Fibroblast of pulmonary artery (primary cell): Measurements from ENCODE around the gene PPP1R14D.
A peak's percentile ranks its signal among the peaks of the same experiment; 100 is the strongest.

ENCODE experiments used
- DNase-seq: peaks from one replicate; pipeline ENCODE4 v3.0.0-alpha.2; 2010; ENCODE audit warnings: low read depth
- H3K4me3 ChIP-seq: replicated peaks from 2 replicates; pipeline ENCODE4 v1.5.1; 2011; ENCODE audit warnings: low read depth, mild to moderate bottlenecking, control low read depth, low read length, moderate library complexity
- TF ChIP-seq, protein P1 (sequence below): IDR thresholded peaks from 2 replicates; pipeline ENCODE4 v1.5.1; 2011; ENCODE audit warnings: mild to moderate bottlenecking, control low read depth, low read length, inconsistent platforms; ENCODE audit errors: missing control alignments

PPP1R14D gene

DNA sequence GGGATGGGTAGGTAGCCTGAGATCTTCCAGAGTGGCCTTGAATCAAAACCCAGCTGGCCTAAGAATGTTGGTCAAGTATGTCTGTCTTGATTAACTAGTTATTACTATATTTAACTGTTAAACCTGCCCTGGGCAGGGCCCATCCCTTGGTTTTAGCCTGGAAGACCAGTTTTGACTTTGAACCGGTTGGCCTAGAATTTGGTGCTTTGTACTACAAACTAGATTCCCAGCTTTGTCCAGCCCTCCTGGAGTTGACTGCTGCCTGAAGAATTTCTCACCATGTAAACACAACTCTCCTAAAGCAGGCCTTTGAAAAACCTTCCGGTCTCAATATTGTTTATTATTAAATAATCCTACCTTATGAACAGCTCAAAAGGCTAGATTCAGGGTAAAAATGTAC, 42.7 kb downstream of the PPP1R14D start:
- H3K4me3 ChIP-seq = no peak overlapping the region
- TF ChIP-seq, protein P1, sequence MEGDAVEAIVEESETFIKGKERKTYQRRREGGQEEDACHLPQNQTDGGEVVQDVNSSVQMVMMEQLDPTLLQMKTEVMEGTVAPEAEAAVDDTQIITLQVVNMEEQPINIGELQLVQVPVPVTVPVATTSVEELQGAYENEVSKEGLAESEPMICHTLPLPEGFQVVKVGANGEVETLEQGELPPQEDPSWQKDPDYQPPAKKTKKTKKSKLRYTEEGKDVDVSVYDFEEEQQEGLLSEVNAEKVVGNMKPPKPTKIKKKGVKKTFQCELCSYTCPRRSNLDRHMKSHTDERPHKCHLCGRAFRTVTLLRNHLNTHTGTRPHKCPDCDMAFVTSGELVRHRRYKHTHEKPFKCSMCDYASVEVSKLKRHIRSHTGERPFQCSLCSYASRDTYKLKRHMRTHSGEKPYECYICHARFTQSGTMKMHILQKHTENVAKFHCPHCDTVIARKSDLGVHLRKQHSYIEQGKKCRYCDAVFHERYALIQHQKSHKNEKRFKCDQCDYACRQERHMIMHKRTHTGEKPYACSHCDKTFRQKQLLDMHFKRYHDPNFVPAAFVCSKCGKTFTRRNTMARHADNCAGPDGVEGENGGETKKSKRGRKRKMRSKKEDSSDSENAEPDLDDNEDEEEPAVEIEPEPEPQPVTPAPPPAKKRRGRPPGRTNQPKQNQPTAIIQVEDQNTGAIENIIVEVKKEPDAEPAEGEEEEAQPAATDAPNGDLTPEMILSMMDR = no peak
- DNase-seq = no peak

DNA sequence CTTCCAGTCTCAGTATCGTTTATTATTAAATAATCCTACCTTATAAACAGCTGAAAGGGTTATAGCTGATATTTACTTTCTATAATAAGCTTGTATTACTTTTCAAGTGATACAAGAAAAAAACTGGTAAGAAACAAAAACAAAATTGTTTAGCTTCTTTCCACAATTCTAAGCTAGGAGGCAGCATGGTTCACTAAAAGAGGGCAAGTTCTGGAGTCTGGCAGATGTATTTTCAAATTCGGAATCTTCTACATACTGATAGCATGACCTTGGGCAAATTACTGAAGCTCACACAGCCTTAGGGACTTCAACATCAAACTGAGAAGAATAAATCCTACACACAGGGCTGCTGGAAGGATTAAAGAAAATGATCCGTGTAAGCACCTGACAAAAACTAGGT, 43.3 kb downstream of the PPP1R14D start:
- TF ChIP-seq, protein P1 = peak; percentile 7
- no peak for DNase-seq
- H3K4me3 ChIP-seq = no peak overlapping the region

DNA sequence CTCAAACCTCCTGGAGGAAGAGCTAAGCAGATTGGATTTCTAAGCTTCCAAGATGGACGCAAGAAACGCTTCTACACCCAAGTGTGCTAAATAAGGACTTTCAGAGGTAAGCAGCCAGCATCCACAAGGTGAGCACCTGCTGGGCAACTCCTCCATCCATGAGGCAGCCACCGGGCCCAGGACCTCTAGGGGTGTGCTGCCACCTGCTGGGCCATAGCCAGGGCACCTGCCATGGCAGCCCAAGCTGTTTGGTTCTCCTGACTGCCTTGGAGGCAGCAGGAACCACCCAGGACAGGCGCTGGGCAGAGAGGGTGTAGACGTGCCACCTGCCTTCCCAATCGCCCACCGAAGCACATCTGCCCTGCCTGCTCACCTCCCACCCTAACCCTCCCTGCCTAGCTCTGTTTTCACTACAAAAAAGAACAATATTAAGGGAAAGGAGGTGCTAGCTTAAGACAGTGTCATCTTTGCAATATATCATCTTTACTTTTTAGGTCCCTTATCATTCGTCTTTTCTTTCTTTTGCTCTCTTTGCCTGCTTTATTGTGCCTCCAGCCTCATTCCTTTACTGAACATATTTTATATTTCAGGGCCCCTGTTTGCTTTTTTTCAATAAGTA, 45.8 kb downstream of the PPP1R14D start:
- no peak for DNase-seq
- no peak overlapping the region for H3K4me3 ChIP-seq
- TF ChIP-seq, protein P1 = peak; percentile 49

DNA sequence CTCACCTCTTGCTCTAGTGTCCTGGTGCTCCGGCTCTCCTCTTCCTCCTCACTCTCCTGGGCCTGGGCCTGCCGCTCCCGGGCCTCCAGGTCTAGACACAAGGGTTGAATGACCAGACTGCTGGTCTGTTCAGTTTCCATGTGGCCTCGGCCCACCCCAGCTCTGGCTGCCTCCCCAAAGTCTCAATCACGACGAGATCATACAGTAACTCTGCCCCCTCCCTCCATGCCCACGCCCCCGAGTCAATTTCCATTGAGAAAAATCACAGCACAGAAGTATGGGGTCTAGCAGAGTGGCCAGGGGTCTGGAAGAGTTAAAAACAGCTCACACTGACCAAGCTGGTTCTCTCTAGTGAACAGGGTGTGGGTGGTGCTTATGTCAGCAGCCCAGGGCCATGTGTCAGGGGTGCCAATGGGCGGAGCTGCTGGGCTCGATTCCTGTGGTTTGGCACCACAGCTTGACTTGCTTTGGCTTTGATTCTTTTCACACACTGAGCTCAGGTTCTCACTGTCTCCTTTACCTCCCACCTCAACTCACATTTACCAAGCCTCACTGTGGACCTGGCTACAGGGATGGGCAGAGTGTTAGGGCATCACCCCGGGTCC, 51.9 kb downstream of the PPP1R14D start:
- TF ChIP-seq, protein P1 = no peak
- DNase-seq = peak; percentile 42
- H3K4me3 ChIP-seq = no peak overlapping the region

DNA sequence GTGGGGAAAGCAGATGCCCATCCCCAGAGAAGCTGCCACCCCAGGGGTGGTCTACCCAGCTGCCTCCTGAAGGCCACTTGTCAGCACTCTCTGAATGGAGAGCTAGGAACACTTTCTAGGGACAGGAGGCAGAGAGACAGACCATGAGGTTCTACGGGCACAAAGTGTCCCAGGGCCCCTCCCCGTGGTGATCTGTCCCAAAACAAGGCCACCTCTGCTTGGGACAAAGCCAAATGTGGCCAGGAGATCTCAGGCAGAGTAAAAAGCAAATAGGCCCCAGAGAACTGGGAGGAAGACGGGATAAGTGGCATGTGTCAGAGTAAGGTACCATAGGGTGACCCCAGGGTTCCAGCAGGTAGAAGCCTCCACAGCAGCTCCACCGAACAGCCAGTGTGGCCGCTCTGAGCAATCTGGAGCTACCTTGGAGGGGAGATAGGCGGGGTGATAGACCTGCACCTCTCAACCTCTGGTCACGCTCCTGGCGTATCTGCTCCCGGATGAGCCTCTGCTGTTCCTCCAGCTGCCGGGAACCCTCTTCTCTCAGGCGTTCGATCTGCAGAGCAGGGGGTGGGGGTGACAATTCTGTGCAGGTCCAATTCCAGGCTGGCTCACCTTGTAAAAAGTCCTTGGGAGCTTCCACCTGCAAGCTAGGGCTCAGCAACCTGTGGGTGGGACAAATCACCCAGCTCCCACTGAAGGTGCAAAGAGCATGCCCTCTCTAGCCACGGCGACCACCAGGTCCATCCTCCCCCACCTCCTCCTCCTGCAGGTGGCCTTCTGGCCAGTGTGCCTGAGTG, 52.6 kb downstream of the PPP1R14D start:
- no peak overlapping the region for H3K4me3 ChIP-seq
- DNase-seq = no peak
- TF ChIP-seq, protein P1 = no peak

DNA sequence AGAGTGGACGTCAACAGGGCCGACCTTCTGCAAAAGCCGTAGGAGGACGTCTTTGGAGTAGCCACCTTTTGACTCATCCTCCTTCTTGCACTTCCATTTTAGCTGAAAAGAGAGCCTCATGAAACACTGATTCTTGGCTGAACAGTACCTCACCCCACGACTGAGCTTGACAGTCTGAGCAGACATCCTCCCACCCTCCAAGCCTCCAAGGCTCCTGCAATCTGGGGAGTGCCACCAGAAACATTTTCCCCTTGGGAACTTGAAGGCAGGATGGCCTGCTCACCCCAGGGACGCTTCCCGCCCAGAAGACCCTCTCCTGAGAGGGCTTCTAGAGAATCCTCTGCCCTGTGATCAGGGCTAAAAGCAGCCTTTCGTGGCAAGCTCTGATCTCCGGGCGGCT, 53.5 kb downstream of the PPP1R14D start:
- TF ChIP-seq, protein P1 = no peak
- no peak for DNase-seq
- no peak overlapping the region for H3K4me3 ChIP-seq

DNA sequence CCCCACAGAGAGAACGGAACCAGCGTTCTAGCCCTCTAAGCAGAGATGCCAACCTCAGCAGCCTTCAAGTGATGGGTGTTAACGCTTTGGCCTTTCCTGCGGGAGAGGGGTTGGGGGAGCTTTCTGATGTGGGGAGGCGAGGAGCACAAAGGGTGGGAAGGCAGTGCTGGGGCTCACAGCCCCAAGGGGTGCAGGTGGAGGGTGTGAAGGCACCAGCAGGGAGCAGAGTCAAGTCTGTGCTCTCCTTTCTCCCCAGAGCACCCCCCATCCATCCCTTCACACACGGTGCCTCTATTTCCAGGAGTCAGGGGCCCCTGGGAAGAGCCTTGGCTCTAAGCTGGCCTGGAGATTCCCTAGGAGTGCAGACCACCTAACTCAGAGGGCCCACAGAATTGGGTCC, 54.6 kb downstream of the PPP1R14D start:
- no peak overlapping the region for H3K4me3 ChIP-seq
- TF ChIP-seq, protein P1 = no peak
- no peak for DNase-seq
